Measurements from ENCODE around the gene PRUNE1.

Gene PRUNE1

GRCh38 chr1:151054971-151055547 is 46.8 kb downstream of the PRUNE1 start:
- no peak for DNase-seq

- DNase-seq: no peak
These were observed 47.3 kb downstream of the PRUNE1 start for GRCh38 chr1:151055581-151055980.

GRCh38 chr1:151056149-151056548 is 47.9 kb downstream of the PRUNE1 start:
- no peak for DNase-seq

GRCh38 chr1:151058692-151059091 is 50.4 kb downstream of the PRUNE1 start:
- DNase-seq: peak; percentile 15

GRCh38 chr1:151059109-151060006 is 51.1 kb downstream of the PRUNE1 start, which contains the start of gene CDC42SE1:
CDC42SE1 (minus strand) TSS chr1:151059622; CDS start chr1:151055730, 3,892 bp downstream.
- peak; percentile 74 for DNase-seq

GRCh38 chr1:151060007-151060656 is 51.9 kb downstream of the PRUNE1 start, which contains the start of gene MLLT11:
MLLT11 (plus strand) TSS chr1:151060397; CDS start chr1:151067225, 6,828 bp downstream.
- DNase-seq: peak; percentile 84

- DNase-seq: no peak
These were observed 52.6 kb downstream of the PRUNE1 start for GRCh38 chr1:151060657-151061421.

- no peak for DNase-seq
These were observed 53.5 kb downstream of the PRUNE1 start for GRCh38 chr1:151061704-151062103.

GRCh38 chr1:151062741-151063371 is 54.6 kb downstream of the PRUNE1 start:
- no peak for DNase-seq

- DNase-seq: no peak
These were observed 56.9 kb downstream of the PRUNE1 start for GRCh38 chr1:151065089-151065645.

GRCh38 chr1:151067185-151067584 is 58.9 kb downstream of the PRUNE1 start:
- no peak for DNase-seq

- no peak for DNase-seq
These were observed 60.8 kb downstream of the PRUNE1 start for GRCh38 chr1:151069103-151069486.

- peak; percentile 94 for DNase-seq
These were observed 62.4 kb downstream of the PRUNE1 start, which contains the start of gene GABPB2 for GRCh38 chr1:151070474-151071276. GABPB2 (plus strand) TSS chr1:151070761; CDS start chr1:151088190, 17,429 bp downstream.

- no peak for DNase-seq
These were observed 64.0 kb downstream of the PRUNE1 start for GRCh38 chr1:151072224-151072623.

All from NCI-H446 treated with DMSO at 0.1 percent for 48 hours (cell line).